DND-41 (cell line): ENCODE measurements around the gene STAP1.
A peak's percentile ranks its signal among the peaks of the same experiment; 100 is the strongest.

ENCODE experiments used
- ATAC-seq: fragments of 200-7000 bp; cut with Tn5 transposase; 3 replicates; pipeline ENCODE4 v1.9.1; 2021; ENCODE audit warnings: low read depth; ENCODE audit not compliant: insufficient read depth
- DNase-seq: peaks from one replicate; pipeline ENCODE4 v3.0.0-alpha.2; 2020
- H2AFZ ChIP-seq: 2 replicates; pipeline ENCODE4 v1.6.0; 2012; ENCODE audit warnings: low read depth, low read length
- H3K27ac ChIP-seq: 2 replicates; pipeline ENCODE4 v1.5.1; 2012; ENCODE audit warnings: low read length, inconsistent platforms
- H3K27me3 ChIP-seq: fragments of 200-600 bp; sonication (generic); 2 replicates; pipeline ENCODE4 v1.6.0; 2012; ENCODE audit warnings: low read length, mild to moderate bottlenecking, inconsistent platforms; ENCODE audit not compliant: insufficient read depth, poor library complexity
- H3K36me3 ChIP-seq: 2 replicates; pipeline ENCODE4 v1.5.1; 2012; ENCODE audit warnings: low read length, inconsistent platforms; ENCODE audit not compliant: insufficient read depth
- H3K4me1 ChIP-seq: 2 replicates; pipeline ENCODE4 v1.5.1; 2012; ENCODE audit warnings: mild to moderate bottlenecking, low read length; ENCODE audit not compliant: insufficient read depth
- H3K4me2 ChIP-seq: 2 replicates; pipeline ENCODE4 v1.6.0; 2012; ENCODE audit warnings: mild to moderate bottlenecking, moderate library complexity, low read length, inconsistent platforms; ENCODE audit not compliant: insufficient read depth
- H3K4me3 ChIP-seq, 2 experiments: fragments of 200-600 bp in 1 of 2; shearing (Covaris generic) in 1 of 2; 2 replicates each; pipeline ENCODE4 v1.5.1; 2012 to 2016; ENCODE audit warnings: inconsistent platforms in 2 of 2, low read length in 2 of 2, mild to moderate bottlenecking in 2 of 2, low read depth in 1 of 2, moderate library complexity in 1 of 2
- H3K79me2 ChIP-seq: 2 replicates; pipeline ENCODE4 v1.6.0; 2012; ENCODE audit warnings: low read length, inconsistent platforms; ENCODE audit not compliant: insufficient read depth
- H3K9ac ChIP-seq: 2 replicates; pipeline ENCODE4 v1.6.0; 2012; ENCODE audit warnings: low read depth, mild to moderate bottlenecking, inconsistent platforms, low read length, moderate library complexity
- H3K9me3 ChIP-seq: 2 replicates; pipeline ENCODE4 v1.5.1; 2012; ENCODE audit warnings: low read length, moderate library complexity, mild to moderate bottlenecking, inconsistent platforms; ENCODE audit not compliant: insufficient read depth, severe bottlenecking
- H4K20me1 ChIP-seq: 2 replicates; pipeline ENCODE4 v1.6.0; 2012; ENCODE audit warnings: low read length; ENCODE audit not compliant: insufficient read depth
- CTCF ChIP-seq: IDR thresholded peaks from 2 replicates; pipeline ENCODE4 v1.5.1; 2012; ENCODE audit warnings: borderline replicate concordance, low read length, moderate library complexity, mild to moderate bottlenecking; ENCODE audit not compliant: poor library complexity, severe bottlenecking; ENCODE audit errors: extremely low read depth
- EZH2 ChIP-seq: IDR thresholded peaks from 3 replicates; pipeline ENCODE4 v1.6.1; 2012; ENCODE audit warnings: borderline replicate concordance, low read depth, mild to moderate bottlenecking, moderate library complexity, low read length, inconsistent platforms; ENCODE audit not compliant: severe bottlenecking

Gene STAP1

DNA sequence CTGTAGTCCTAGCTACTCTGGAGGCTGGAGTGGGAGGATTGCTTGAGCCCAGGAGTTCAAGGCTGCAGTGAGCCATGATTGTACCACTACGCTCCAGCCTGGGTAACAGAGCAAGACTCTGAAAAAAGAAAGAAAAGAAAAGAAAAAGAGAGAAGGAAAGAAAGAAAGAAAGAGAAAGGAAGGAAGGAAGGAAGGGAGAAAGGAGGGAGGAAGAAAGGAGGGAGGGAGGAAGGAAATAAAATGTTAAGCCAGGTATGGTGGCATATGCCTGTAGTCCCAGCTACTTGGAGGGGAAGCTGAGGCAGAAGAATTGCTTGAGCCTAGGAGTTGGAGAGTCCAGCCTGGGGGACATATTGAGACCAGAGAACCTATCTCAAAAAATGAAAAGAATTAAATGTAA is 12.0 kb downstream of the STAP1 start:
- Histone ChIP-seq H3K36me3 (no peaks in the 10 kb centered on the region), H3K9me3 (no peaks in the 10 kb centered on the region), H2AFZ (no peak overlapping the region; the same call in 1 of the 2 replicates), H3K4me2 (no peak overlapping the region), H3K9ac (no peak overlapping the region), H3K27me3 (no peaks in the 10 kb centered on the region), H3K79me2 (no peaks in the 10 kb centered on the region), H3K27ac (no peak overlapping the region), H4K20me1 (no peaks in the 10 kb centered on the region), H3K4me1 (peaks cover 6% of the 10 kb centered on the region), H3K4me3 (no peak overlapping the region)
- TF ChIP-seq EZH2: no peak
- no peak for TF ChIP-seq CTCF
- ATAC-seq (no peak), DNase-seq (no peak)

DNA sequence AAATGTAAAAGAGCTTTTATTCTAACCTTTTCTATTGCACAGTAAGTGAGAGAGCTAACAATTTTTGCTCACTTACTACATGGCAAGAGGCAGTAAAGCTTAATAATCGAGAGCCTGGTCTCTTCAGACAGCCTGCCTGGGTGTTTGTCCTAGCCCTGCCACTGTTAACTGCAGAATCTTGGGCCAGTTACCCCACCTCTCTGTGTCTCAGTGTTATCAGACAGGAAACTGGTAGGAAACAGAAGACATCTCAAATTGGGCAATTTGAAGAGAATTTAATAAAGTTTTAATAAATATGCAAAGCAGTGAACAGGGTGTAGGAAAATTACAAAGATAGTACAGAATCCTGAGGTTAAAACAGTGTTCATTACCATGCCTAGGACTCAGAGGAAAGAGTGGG is 13.4 kb downstream of the STAP1 start:
- no peaks in the 10 kb centered on the region for H3K36me3 ChIP-seq
- ATAC-seq (no peak), DNase-seq (no peak)
- H3K9me3 ChIP-seq: no peaks in the 10 kb centered on the region
- H3K4me1 ChIP-seq: peaks cover 11% of the 10 kb centered on the region
- H3K27me3 ChIP-seq: no peaks in the 10 kb centered on the region
- H3K9ac ChIP-seq: no peak overlapping the region
- H3K79me2 ChIP-seq: no peaks in the 10 kb centered on the region
- no peaks in the 10 kb centered on the region for H4K20me1 ChIP-seq
- TF ChIP-seq EZH2 (no peak), CTCF (no peak)
- no peak overlapping the region for H3K4me2 ChIP-seq
- no peak overlapping the region for H3K27ac ChIP-seq
- H2AFZ ChIP-seq: no peak overlapping the region
- no peak overlapping the region for H3K4me3 ChIP-seq

- no peaks in the 10 kb centered on the region for H4K20me1 ChIP-seq
- ATAC-seq: peak; percentile 61
- no peaks in the 10 kb centered on the region for H3K79me2 ChIP-seq
- H3K36me3 ChIP-seq: no peaks in the 10 kb centered on the region
- H3K9me3 ChIP-seq: no peaks in the 10 kb centered on the region
- H3K27me3 ChIP-seq: no peaks in the 10 kb centered on the region
- H3K9ac ChIP-seq: no peak overlapping the region
- no peak overlapping the region for H3K4me3 ChIP-seq
- TF ChIP-seq CTCF: no peak
- TF ChIP-seq EZH2: no peak
- peaks cover 11% of the 10 kb centered on the region for H3K4me1 ChIP-seq
- no peak for DNase-seq
- no peak overlapping the region for H2AFZ ChIP-seq
- no peak overlapping the region for H3K4me2 ChIP-seq
- no peak overlapping the region for H3K27ac ChIP-seq
These were observed 14.7 kb downstream of the STAP1 start for GRCh38 chr4:67573193-67573592.
